Prostate gland (tissue), 2 donors: ENCODE measurements around the gene POU6F2. TPM values are rescaled to one million over a fixed set of nuclear protein-coding genes. Genes with fewer than 3 reads are reported as not detected.
"Not testable (repeated sequence)": the region's sequence is repeated elsewhere in the genome, so short reads cannot be mapped to it uniquely, and the experiment has no call there.

Source experiments
- DNase-seq: peaks from one replicate; pipeline ENCODE4 v3.0.0-alpha.2; 2019; ENCODE audit warnings: low spot score
- H3K27ac ChIP-seq, 2 donors: fragments of 200-600 bp; sonication (generic); 2 replicates each; pipeline ENCODE4 v1.5.1; 2017 to 2019
- H3K27me3 ChIP-seq: fragments of 200-600 bp; sonication (generic); replicated peaks from 2 replicates; pipeline ENCODE4 v1.5.1; 2019; ENCODE audit not compliant: insufficient read depth
- H3K36me3 ChIP-seq, 2 donors: fragments of 200-600 bp; sonication (generic); 1 replicate in 1 of 2; 2 replicates in 1 of 2; pipeline versions ENCODE4 v1.5.1 to v1.8.1; 2017 to 2019
- H3K4me1 ChIP-seq: fragments of 200-600 bp; sonication (generic); replicated peaks from 2 replicates; pipeline ENCODE4 v1.5.1; 2019
- H3K4me3 ChIP-seq, 2 donors: fragments of 200-600 bp; sonication (generic); 2 replicates each; pipeline ENCODE4 v1.5.1; 2017 to 2019
- H3K9me3 ChIP-seq: fragments of 200-600 bp; sonication (generic); 2 replicates; pipeline ENCODE4 v1.5.1; 2017
- CTCF ChIP-seq, 4 experiments: fragments of 200-600 bp in 2 of 4; fragments of 450-650 bp in 2 of 4; sonication (generic) in 2 of 4; IDR thresholded peaks; 1 replicate in 3 of 4; 2 replicates in 1 of 4; pipeline ENCODE4 v1.5.1; 2016 to 2019; ENCODE audit warnings: antibody characterized with exemption in 4 of 4, mild to moderate bottlenecking in 2 of 4, moderate library complexity in 2 of 4
- POLR2A ChIP-seq: fragments of 450-650 bp; IDR thresholded peaks from one replicate; pipeline ENCODE4 v1.6.1; 2016; ENCODE audit warnings: antibody characterized with exemption, mild to moderate bottlenecking
- POLR2AphosphoS5 ChIP-seq: sonication (generic); formaldehyde crosslinking; IDR thresholded peaks from one replicate; pipeline ENCODE4 v1.6.1; 2017; ENCODE audit warnings: antibody characterized with exemption
- WGBS: methylation state at CpG from one replicate; pipeline ENCODE4 v1.1.5; 2018; 5-methylcytosine and 5-hydroxymethylcytosine counted together
- intact Hi-C: fragments of 100-400 bp; cut with DNase I; formaldehyde crosslinking; loops from one replicate; pipeline ENCODE4 v1.14.2; 2022
- total RNA-seq, 2 donors: library from RNA; depleted of rRNA; stranded (reverse); fragments of >200 nt; gene quantifications; one replicate each; pipeline ENCODE4 v1.1.0, GENCODE V29; 2016

Gene POU6F2
- total RNA-seq, 2 donors from 2014 or later, result 2.4 TPM; not detected in 1

DNA sequence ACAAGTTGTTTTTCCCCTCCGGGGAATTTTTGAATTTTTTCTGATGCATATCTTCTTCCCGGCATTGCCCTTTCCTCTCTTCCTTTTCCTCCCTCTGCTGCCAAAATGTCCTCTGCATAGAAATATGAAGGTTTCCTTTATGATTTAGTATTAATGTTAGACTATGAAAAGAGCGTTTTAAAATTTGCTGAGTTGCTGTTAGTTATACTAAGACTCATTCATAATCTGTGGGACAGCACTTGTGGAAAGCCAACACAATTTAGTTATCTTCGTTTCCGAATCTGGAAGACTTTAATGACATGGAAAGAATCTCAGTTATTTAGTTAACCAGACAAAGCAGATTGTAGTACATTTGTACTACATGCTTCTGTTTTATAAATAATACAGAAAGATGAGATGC lies 25.0 kb downstream of the POU6F2 start:
- Histone ChIP-seq H3K4me3 (no peak overlapping the region), H3K27ac (no peak overlapping the region), H3K27me3 (no peaks in the 10 kb centered on the region), H3K4me1 (no peaks in the 10 kb centered on the region), H3K36me3 (no peaks in the 10 kb centered on the region), H3K9me3 (no peaks in the 10 kb centered on the region)
- DNase-seq, result no peak
- intact Hi-C loops, result no loop called here
- TF ChIP-seq POLR2A (no peak), CTCF (IDR thresholded peaks at IDR 0.05) (no peak), POLR2AphosphoS5 (no peak)
- WGBS, result 62% methylated on average over 5 of the region's 5 CpGs

DNA sequence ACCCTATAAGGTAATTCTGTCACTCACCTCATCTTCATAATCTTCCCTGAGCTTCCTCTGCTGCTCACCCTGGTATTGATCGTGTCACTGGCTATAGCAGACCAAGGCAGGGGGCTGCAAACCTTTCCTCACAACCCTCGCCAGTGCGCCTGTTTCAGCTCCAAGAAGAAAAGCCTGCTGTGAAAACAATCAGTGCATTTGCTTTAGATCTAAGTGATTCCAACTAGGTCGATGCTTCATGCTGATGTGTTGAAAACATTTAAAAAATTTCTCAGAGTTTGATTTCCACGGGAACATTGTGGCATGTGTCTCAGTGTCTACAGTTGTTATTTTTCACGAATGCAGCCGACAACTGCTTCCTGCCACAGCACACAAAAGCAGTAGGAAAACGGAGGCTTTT lies 27.3 kb downstream of the POU6F2 start:
- TF ChIP-seq POLR2A (no peak), CTCF (IDR thresholded peaks at IDR 0.05) (no peak), POLR2AphosphoS5 (no peak)
- Histone ChIP-seq H3K9me3 (no peaks in the 10 kb centered on the region), H3K4me3 (no peak overlapping the region), H3K4me1 (no peaks in the 10 kb centered on the region), H3K36me3 (no peaks in the 10 kb centered on the region), H3K27ac (no peak overlapping the region), H3K27me3 (no peaks in the 10 kb centered on the region)
- 31% methylated on average over 8 of the region's 8 CpGs for WGBS
- intact Hi-C loops, result no loop called here
- DNase-seq, result no peak

DNA sequence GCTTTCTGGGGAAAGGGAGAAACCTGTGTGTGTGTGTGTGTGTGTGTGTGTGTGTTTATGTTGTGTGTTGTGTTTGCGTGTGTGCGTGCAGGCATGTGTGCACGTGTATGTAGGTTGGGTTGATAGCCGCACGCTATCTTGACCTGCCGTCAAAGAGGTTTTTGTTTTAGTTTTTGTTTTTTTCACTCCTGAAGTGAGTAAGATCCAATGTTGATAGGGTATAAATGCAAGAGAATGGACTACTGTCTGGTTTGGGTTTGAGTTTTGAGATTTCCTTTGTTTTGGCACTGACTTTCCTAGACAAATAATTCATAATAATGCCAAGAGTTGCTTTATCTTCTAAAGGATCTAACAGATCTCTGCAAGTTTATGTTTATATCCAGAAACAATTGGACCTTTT lies 27.8 kb downstream of the POU6F2 start:
- H3K4me1 ChIP-seq, result no peaks in the 10 kb centered on the region
- TF ChIP-seq POLR2A (no peak), CTCF (IDR thresholded peaks at IDR 0.05) (no peak), POLR2AphosphoS5 (no peak)
- no peak overlapping the region for H3K27ac ChIP-seq
- WGBS, result 43% methylated on average over 6 of the region's 6 CpGs
- H3K27me3 ChIP-seq, result no peaks in the 10 kb centered on the region
- H3K36me3 ChIP-seq, result no peaks in the 10 kb centered on the region
- intact Hi-C loops, result no loop called here
- no peak for DNase-seq
- H3K4me3 ChIP-seq, result no peak overlapping the region
- H3K9me3 ChIP-seq, result no peaks in the 10 kb centered on the region

- H3K4me1 ChIP-seq, intact Hi-C loops, DNase-seq, H3K36me3 ChIP-seq, H3K27me3 ChIP-seq, H3K4me3 ChIP-seq, H3K27ac ChIP-seq, H3K9me3 ChIP-seq: not testable (repeated sequence)
- WGBS, result 74% methylated on average over 33 of the region's 34 CpGs
These were observed 35.6 kb downstream of the POU6F2 start for GRCh38 chr7:39013049-39013939.

DNA sequence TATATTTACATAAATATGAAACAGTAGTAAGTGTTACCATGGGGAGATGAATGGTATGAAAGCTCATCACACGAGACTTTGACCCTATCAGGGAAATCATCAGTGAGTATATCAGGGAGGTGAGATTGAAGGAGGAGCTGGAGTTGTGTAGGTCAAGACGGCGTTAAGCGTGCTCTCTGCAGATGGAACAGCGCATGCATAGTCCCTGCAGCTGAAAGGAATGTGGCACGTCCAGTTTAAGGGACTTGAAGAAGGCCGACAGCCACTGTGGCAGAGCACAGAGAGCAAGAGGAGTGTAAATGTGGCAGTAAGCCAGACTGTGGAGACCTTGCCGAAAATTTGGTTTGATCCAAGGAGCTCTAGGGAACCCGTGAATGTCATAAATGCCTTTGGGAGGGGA lies 38.9 kb downstream of the POU6F2 start:
- H3K9me3 ChIP-seq, result no peaks in the 10 kb centered on the region
- TF ChIP-seq POLR2AphosphoS5, result no peak
- no peak for TF ChIP-seq POLR2A
- no peak for TF ChIP-seq CTCF (IDR thresholded peaks at IDR 0.05)
- H3K27ac ChIP-seq, result no peak overlapping the region
- H3K27me3 ChIP-seq, result no peaks in the 10 kb centered on the region
- H3K36me3 ChIP-seq, result no peaks in the 10 kb centered on the region
- intact Hi-C loops, result no loop called here
- no peak overlapping the region for H3K4me3 ChIP-seq
- DNase-seq, result peak; percentile 31
- no peaks in the 10 kb centered on the region for H3K4me1 ChIP-seq
- 39% methylated on average over 9 of the region's 9 CpGs for WGBS
